A549 (cell line): ENCODE measurements around the gene HOXA2. TPM values are rescaled to one million over a fixed set of nuclear protein-coding genes. Genes with fewer than 3 reads are reported as not detected.
A peak's percentile ranks its signal among the peaks of the same experiment; 100 is the strongest.

Experiments
- ATAC-seq, 2 experiments: fragments of 200-7000 bp in 1 of 2; fragments of >200 bp in 1 of 2; cut with Nextera tagmentation in 1 of 2; cut with Tn5 transposase in 1 of 2; 3 replicates each; pipeline versions ENCODE4 v1.8.0 to v1.9.1; 2018 to 2020; ENCODE audit warnings: mild to moderate bottlenecking in 1 of 2, moderate library complexity in 1 of 2
- CTCF ChIA-PET: fragments of 300-600 bp; sonication (Branson Sonifier 250); formaldehyde crosslinking; extraction: SDS; loops from one replicate; lab custom pipeline; 2021; ENCODE audit warnings: antibody characterized with exemption, inconsistent platforms; lab: Yijun Ruan, JAX
- POLR2A ChIA-PET: fragments of 350-600 bp; formaldehyde crosslinking; extraction: SDS; loops from one replicate; lab custom pipeline; 2021; ENCODE audit warnings: antibody characterized with exemption, inconsistent platforms; lab: Yijun Ruan, JAX
- DNase-seq, 2 experiments: peaks; one replicate each; pipeline versions ENCODE4 v3.0.0 to v3.0.0-alpha.2; 2011 to 2016; ENCODE audit warnings: low read depth in 1 of 2, low spot score in 1 of 2
- FAIRE-seq: peaks from 2 replicates; lab custom pipeline; 2011; peaks lifted over from hg19 to GRCh38; lab: Jason Lieb, UNC
- H3K27ac ChIP-seq, 2 experiments: fragments of >200 bp; sonication (Bioruptor Twin); formaldehyde crosslinking; 3 replicates each; pipeline ENCODE4 v1.5.1; 2016 to 2017
- H3K4me1 ChIP-seq: fragments of >200 bp; sonication (Bioruptor Twin); formaldehyde crosslinking; 3 replicates; pipeline ENCODE4 v1.6.1; 2016
- H3K4me2 ChIP-seq: fragments of >200 bp; sonication (Bioruptor Twin); formaldehyde crosslinking; 3 replicates; pipeline ENCODE4 v1.6.1; 2016
- H3K4me3 ChIP-seq: fragments of >200 bp; sonication (Bioruptor Twin); formaldehyde crosslinking; 3 replicates; pipeline ENCODE4 v1.5.1; 2016
- H3K9me3 ChIP-seq: fragments of >200 bp; sonication (Bioruptor Twin); formaldehyde crosslinking; 3 replicates; pipeline ENCODE4 v1.6.1; 2016
- CBX2 ChIP-seq: fragments of 200-600 bp; sonication (generic); IDR thresholded peaks from 2 replicates; pipeline ENCODE4 v1.6.1; 2016; ENCODE audit warnings: low read depth, mild to moderate bottlenecking, borderline replicate concordance
- CEBPB ChIP-seq, 2 experiments: fragments of >200 bp in 1 of 2; sonication (Bioruptor Twin) in 1 of 2; formaldehyde crosslinking in 1 of 2; IDR thresholded peaks; 2 replicates each; pipeline ENCODE4 v1.6.1; 2012 to 2016
- CHD4 ChIP-seq: fragments of 200-600 bp; sonication (generic); IDR thresholded peaks from 2 replicates; pipeline ENCODE4 v1.6.1; 2016; ENCODE audit warnings: antibody characterized with exemption, mild to moderate bottlenecking, borderline replicate concordance
- CTCF ChIP-seq: fragments of >200 bp; sonication (Bioruptor Twin); formaldehyde crosslinking; IDR thresholded peaks from 3 replicates; pipeline ENCODE4 v1.5.1; 2016
- EHF ChIP-seq: fragments of 250-450 bp; sonication (Bioruptor Pico); IDR thresholded peaks from 2 replicates; pipeline ENCODE4 v1.5.0; 2020; ENCODE audit warnings: mild to moderate bottlenecking
- EP300 ChIP-seq, 2 experiments: fragments of >200 bp; sonication (Bioruptor Twin); formaldehyde crosslinking; IDR thresholded peaks; 2 replicates in 1 of 2; 3 replicates in 1 of 2; pipeline ENCODE4 v1.6.1; 2016 to 2017
- ESRRA ChIP-seq: fragments of 150-350 bp; IDR thresholded peaks from 2 replicates; pipeline ENCODE4 v1.6.1; 2014; ENCODE audit warnings: mild to moderate bottlenecking, low read length, borderline replicate concordance
- FOSB ChIP-seq: fragments of 250-450 bp; sonication (Bioruptor Pico); IDR thresholded peaks from 2 replicates; pipeline ENCODE4 v1.5.0; 2020; ENCODE audit warnings: mild to moderate bottlenecking, moderate library complexity
- GATA3 ChIP-seq: IDR thresholded peaks from 2 replicates; pipeline ENCODE4 v1.6.1; 2012; ENCODE audit warnings: borderline replicate concordance
- HEYL ChIP-seq: fragments of 250-450 bp; sonication (Bioruptor Pico); IDR thresholded peaks from 2 replicates; pipeline ENCODE4 v1.8.0; 2021; ENCODE audit warnings: mild to moderate bottlenecking, moderate library complexity
- HMGXB4 ChIP-seq: fragments of 250-450 bp; sonication (Bioruptor Pico); IDR thresholded peaks from 2 replicates; pipeline ENCODE4 v1.5.0; 2021; ENCODE audit warnings: mild to moderate bottlenecking, moderate library complexity, borderline replicate concordance
- HOXB5 ChIP-seq: fragments of 250-450 bp; sonication (Bioruptor Pico); IDR thresholded peaks from 2 replicates; pipeline ENCODE4 v1.5.0; 2020; ENCODE audit warnings: mild to moderate bottlenecking, moderate library complexity
- NPAS2 ChIP-seq: fragments of 250-450 bp; sonication (Bioruptor Pico); IDR thresholded peaks from 2 replicates; pipeline ENCODE4 v1.8.0; 2022; ENCODE audit warnings: mild to moderate bottlenecking, moderate library complexity, borderline replicate concordance
- NR3C1 ChIP-seq: fragments of >200 bp; sonication (Bioruptor Twin); formaldehyde crosslinking; IDR thresholded peaks from 3 replicates; pipeline ENCODE4 v1.6.1; 2017
- PBX3 ChIP-seq: IDR thresholded peaks from 2 replicates; pipeline ENCODE4 v1.6.1; 2012
- PHF8 ChIP-seq: fragments of 200-600 bp; sonication (generic); IDR thresholded peaks from 2 replicates; pipeline ENCODE4 v1.6.1; 2016; ENCODE audit warnings: low read depth, mild to moderate bottlenecking, antibody characterized with exemption, moderate library complexity, borderline replicate concordance
- RAD21 ChIP-seq, 2 experiments: fragments of >200 bp in 1 of 2; sonication (Bioruptor Twin) in 1 of 2; formaldehyde crosslinking in 1 of 2; IDR thresholded peaks in 1 of 2; conservative IDR thresholded peaks in 1 of 2; 2 replicates in 1 of 2; 3 replicates in 1 of 2; pipeline ENCODE4 v1.6.1; 2012 to 2018; ENCODE audit warnings: inconsistent platforms in 1 of 2
- SREBF2 ChIP-seq: fragments of 450-650 bp; IDR thresholded peaks from 2 replicates; pipeline ENCODE4 v1.6.1; 2014; ENCODE audit warnings: mild to moderate bottlenecking, moderate library complexity
- TFCP2L1 ChIP-seq: fragments of 250-450 bp; sonication (Bioruptor Pico); IDR thresholded peaks from 2 replicates; pipeline ENCODE4 v1.5.0; 2021; ENCODE audit warnings: mild to moderate bottlenecking
- ZC3H11A ChIP-seq: fragments of 450-650 bp; IDR thresholded peaks from 2 replicates; pipeline ENCODE4 v1.6.1; 2014; ENCODE audit warnings: antibody characterized with exemption, mild to moderate bottlenecking
- WGBS: methylation state at CpG from one replicate; pipeline ENCODE4 v1.1.6; 2017; ENCODE audit errors: missing lambda C conversion rate; 5-methylcytosine and 5-hydroxymethylcytosine counted together
- polyA plus RNA-seq, 4 experiments: library from polyadenylated mRNA; depleted of rRNA in 3 of 4; stranded (reverse); fragments of >200 nt; fragmentation: RNase III in 1 of 4; extraction: RNeasy Plus Mini Kit Qiagen cat#74134 plus additional on column Dnase treatment in 1 of 4; gene quantifications; 2 replicates in 3 of 4; 3 replicates in 1 of 4; pipeline ENCODE4 v1.2.3, GENCODE V29; 2011 to 2017

Gene HOXA2
- polyA plus RNA-seq, 2 of the 4 experiments (the other 2 are of a cell fraction): 1.3 to 2.1 TPM

GRCh38 chr7:27064159-27064558 is 38.3 kb downstream of the HOXA2 start:
- no peak for FAIRE-seq
- no peak for DNase-seq
- Histone ChIP-seq H3K4me3 (no peak overlapping the region), H3K9me3 (no peaks in the 10 kb centered on the region), H3K4me2 (no peak overlapping the region), H3K27ac (no peak overlapping the region), H3K4me1 (no peaks in the 10 kb centered on the region)
- TF ChIP-seq CHD4 (no peak), EHF (CRISPR knock-in tag) (no peak), RAD21 (conservative IDR thresholded peaks at IDR 0.05 in 1 of 2, IDR thresholded peaks at IDR 0.05 in 1 of 2) (no peak), ZC3H11A (no peak), CTCF (no peak), HOXB5 (no peak), NPAS2 (CRISPR knock-in tag) (no peak), GATA3 (no peak), TFCP2L1 (no peak), HMGXB4 (CRISPR knock-in tag) (no peak), SREBF2 (no peak), FOSB (CRISPR knock-in tag) (no peak)
- WGBS: 46% methylated on average over 2 of the region's 2 CpGs
- ChIA-PET CTCF (interaction anchor here (0.6 to 1.4 kb wide), 3 partner anchors 13 to 359 kb away, joined by 3 to 4 read pairs (median 3); no protein-coding TSS in a partner anchor), POLR2A (interaction anchor here (0.6 kb wide), 1 partner anchor 87 kb away, joined by 4 read pairs; no protein-coding TSS in a partner anchor)
- no peak for ATAC-seq

- no peak for FAIRE-seq
- Histone ChIP-seq H3K27ac (no peak overlapping the region), H3K4me2 (no peak overlapping the region), H3K4me1 (no peaks in the 10 kb centered on the region)
- TF ChIP-seq CHD4: no peak
- no peak for TF ChIP-seq PHF8
- no peak for TF ChIP-seq NR3C1
- TF ChIP-seq, all 56 proteins: peak for 0
- Histone ChIP-seq H3K4me3 (no peak overlapping the region), H3K9me3 (no peaks in the 10 kb centered on the region)
- no peak for DNase-seq
- 87% methylated on average over 4 of the region's 4 CpGs for WGBS
- ChIA-PET CTCF (interaction anchor here (0.8 to 1.4 kb wide), 2 partner anchors 21 to 209 kb away, joined by 3 read pairs; no protein-coding TSS in a partner anchor), POLR2A (no interaction called here)
- no peak for ATAC-seq
Observed at GRCh38 chr7:27062946-27063345, 39.5 kb downstream of the HOXA2 start.

- 52% methylated on average over 3 of the region's 3 CpGs for WGBS
- H3K4me2 ChIP-seq: 0 out of 3 replicates have a peak overlapping the region, but pooled peaks have one; percentile 6
Observed at GRCh38 chr7:27053153-27053552, 49.3 kb downstream of the HOXA2 start.

More at GRCh38 chr7:27053153-27053552, 49.3 kb downstream of the HOXA2 start:
- H3K27ac ChIP-seq: peak overlapping the region in 1 of 2 experiments; percentile 25; a peak in 1 of 6 replicates
- H3K4me1 ChIP-seq: 0 out of 3 replicates have a peak, but pooled peaks cover 5% of the 10 kb centered on the region
- ChIA-PET CTCF (no interaction called here), POLR2A (interaction anchor here (0.6 kb wide), 1 partner anchor 190 kb away, joined by 3 read pairs; no protein-coding TSS in a partner anchor)
- peak; percentile 39 to 82; a peak in 4 of 6 replicates for ATAC-seq
- no peak for FAIRE-seq
- no peak for DNase-seq
- H3K4me3 ChIP-seq: no peak overlapping the region
- no peak for TF ChIP-seq FOSB (CRISPR knock-in tag)
- no peak for TF ChIP-seq HEYL (CRISPR knock-in tag)
- no peak for TF ChIP-seq CEBPB (IDR thresholded peaks at IDR 0.05)
- TF ChIP-seq ESRRA: no peak
- no peak for TF ChIP-seq EP300 (IDR thresholded peaks at IDR 0.05)
- no peak for TF ChIP-seq ZC3H11A
- TF ChIP-seq CBX2: no peak
- TF ChIP-seq HOXB5: no peak
- no peak for TF ChIP-seq PBX3
- H3K9me3 ChIP-seq: no peaks in the 10 kb centered on the region
